C4-2B (cell line): ENCODE measurements around the gene OR52N2.

Source experiments
- CTCF ChIP-seq: fragments of 450-650 bp; conservative IDR thresholded peaks from 2 replicates; pipeline ENCODE4 v1.5.1; 2017; ENCODE audit warnings: mild to moderate bottlenecking
- ZFX ChIP-seq: fragments of 450-650 bp; IDR thresholded peaks from 2 replicates; pipeline ENCODE4 v1.6.1; 2017

DNA sequence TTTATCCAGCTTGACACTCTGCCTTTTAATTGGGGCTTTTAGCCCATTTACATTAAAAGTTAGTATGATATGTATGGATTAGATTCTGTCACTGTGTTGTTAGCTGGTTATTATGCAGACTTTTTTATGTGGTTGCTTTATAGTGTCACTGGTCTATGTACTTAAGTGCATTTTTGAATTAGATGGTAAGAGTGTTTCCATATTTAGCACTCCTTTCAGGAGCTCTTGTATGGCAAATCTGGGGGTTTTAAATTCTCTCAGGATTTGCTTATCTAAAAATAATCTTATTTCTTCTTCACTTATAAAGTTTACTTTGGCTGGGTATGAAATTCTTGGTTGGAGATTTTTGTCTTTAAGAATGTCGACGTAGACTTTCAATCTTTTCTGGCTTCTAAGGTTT lies 29.0 kb downstream of the OR52N2 start:
- TF ChIP-seq CTCF (no peak), ZFX (no peak)
